NCI-H345 treated with DMSO at 0.1 percent for 48 hours (cell line): ENCODE data around the gene CAP2.
"Not testable (repeated sequence)": the region's sequence is repeated elsewhere in the genome, so short reads cannot be mapped to it uniquely, and the experiment has no call there.

Experiments
- DNase-seq: peaks from one replicate; lab custom pipeline; 2025; ENCODE audit not compliant: unreplicated experiment; lab: John Stamatoyannopoulos, UW

CAP2 gene

DNA sequence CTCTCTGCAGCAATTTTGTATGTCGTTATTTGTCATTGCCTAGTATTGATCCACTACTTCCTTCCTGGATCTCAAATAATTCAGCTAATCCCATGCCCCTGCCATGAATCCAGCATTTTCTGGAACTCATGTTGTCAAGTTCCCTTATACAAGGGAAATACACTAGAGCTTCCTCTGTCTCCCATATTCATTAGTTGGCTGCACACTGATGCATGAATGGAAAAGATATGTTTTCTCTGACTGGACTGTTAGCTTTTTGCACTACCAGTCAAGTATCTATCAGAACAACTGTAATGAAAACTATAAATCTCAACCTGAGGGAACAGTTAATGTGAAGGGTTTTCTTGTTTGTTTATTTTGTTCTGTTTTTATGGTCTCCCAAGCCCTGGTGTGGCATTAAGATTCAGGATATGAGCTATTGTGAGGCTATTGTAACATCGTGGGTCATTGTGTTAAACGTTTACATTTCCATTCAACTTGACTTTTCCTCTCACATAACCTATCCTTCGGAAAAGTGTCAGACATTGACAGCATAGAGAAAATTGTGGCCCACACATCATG lies 104.2 kb downstream of the CAP2 start:
- no peak for DNase-seq

DNA sequence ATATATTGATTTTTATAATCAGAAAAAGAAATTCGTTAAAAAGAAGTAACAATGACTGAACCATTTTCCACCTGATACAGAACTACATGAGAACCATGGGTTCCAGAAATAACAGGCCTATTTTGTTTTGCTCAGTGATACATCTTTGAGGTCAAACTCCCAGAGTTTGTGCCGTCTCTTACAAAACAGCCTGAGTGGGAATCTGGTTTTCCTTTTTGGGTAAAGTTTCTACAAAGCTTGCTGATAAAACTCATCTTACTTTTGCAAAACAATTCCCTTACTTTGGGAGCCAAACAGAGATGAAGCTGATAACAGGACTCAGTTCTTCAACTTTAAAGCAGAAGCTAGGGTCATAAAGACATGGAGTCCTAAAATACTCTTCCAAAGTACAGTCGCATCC lies 108.0 kb downstream of the CAP2 start:
- DNase-seq: no peak

DNA sequence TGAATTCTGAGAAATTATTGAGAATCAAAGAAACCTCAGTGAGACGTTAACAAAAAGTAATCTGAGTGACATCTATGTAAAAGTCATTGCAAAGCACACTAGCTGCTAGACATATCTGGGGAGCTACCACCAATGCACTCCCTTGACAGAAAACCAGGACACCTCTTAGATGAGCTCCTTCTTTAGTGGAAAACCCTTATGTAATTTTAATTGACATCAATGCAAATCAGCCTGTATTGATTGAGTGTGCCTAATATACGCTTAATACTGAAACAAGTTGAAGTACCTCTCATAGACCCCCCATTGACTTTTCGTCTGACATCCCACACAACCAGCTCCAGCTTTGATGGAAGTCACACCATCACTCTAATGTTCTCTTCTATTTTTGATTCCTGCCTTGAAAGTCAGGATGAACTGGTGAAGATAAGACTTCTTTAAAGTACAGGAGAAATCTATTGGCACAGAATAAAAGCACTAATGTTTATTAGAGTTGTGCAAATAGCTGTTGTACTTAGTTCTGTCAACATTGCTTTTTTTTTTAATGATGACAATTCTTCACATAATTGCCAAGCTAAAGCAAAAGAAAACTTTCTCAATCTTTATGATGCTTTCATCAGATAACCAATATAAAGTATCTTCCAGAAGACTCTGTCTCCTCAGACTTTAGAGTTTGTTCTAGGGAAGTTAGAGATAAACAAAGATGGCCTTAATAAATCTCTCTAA lies 108.7 kb downstream of the CAP2 start:
- DNase-seq: no peak

DNA sequence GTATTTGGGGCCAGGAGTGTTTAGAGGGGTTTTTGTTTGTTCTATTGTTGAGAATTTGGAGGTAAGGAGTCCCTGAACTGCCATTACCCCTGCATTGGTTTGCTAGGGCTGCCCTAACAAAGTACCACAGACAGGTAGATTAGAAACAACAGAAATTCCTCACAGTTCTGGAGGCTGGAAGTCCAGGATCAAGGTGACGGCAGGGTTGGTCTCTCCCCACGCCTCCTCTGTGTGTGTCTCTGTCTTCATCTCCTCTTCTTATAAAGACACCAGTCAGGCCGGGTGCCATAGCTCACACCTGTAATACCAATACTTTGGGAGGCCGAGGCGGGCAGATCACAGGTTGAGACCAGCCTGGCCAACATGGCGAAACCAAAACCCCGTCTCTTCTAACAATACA lies 109.7 kb downstream of the CAP2 start:
- no peak for DNase-seq

DNA sequence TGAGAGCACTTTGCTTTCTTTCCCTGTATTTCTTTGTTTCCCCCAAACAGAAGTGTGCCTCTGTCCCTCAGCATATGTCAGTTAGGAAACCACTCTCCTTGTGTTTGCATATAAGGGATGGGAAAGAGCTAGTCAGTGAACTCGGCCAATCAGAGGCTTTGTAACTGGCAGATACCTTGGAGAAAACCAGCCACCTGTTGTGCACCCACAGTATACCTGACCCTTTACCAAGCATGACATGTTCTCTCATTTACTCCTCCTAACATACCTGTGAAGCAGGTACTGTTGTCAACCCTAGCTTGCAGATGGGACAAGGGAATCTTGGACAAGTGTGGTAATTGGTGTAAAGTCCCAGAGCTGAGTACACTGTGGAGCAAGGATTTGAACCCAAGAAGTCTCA lies 110.6 kb downstream of the CAP2 start:
- DNase-seq: no peak

DNA sequence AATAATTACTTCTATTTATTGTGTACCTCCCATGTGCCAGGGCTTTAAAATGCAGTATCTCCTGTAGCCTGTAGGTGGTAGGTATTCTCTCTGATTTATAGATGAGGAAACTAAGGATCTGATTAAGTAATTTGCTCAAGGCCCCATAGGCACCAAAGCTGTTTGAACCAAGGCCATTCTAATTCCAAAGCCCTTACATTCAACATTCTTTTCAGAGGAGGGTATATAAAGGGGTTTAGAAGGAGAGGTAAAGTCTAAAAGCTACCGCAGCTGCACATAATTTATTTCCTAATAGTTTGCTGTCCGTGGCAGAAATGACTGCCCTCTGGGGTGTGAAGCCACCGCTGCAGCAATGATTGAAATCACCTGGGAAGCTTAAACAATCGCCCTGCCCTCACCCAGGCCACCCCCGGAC lies 111.7 kb downstream of the CAP2 start:
- no peak for DNase-seq

DNA sequence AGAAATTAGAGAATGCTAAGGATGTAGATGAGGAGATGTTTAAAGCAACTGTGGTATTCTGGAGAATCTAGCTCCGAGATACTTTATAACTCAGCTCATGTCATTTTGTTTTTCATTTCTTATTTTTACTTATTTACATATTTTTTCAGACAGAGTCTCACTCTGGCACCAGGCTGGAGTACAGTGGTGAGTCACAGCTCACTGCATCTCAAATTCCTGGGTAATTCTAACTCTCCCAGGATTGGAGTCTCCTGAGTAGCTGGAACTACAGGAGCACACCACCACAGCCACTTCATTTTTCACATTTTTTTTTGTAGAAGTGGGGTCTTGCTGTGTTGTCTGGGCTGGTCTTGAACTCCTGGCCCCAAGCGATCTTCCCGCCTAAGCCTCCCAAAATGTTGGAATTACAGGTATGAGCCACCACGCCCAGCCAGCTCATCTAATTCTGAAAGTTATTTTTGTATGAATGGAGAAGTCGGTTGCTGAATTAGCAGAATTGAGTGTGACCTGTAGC lies 112.4 kb downstream of the CAP2 start:
- DNase-seq: no peak

DNA sequence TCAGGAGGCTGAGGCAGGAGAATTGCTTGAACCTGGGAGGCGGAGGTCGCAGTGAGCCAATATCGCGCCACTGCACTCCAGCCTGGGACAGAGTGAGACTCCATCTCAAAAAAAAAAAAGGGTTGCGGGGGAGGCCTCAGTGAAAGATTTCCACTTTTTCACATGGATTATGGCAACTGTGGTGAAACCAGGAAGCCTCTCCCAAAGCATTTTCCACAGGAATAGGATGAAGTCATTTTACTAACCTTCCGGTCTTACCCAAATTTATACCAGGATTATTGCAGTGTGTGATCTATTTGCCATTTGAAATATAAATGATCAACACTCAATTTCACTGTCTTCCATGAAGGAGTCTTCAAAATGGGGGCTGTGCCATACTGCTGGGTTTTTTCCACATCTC lies 113.1 kb downstream of the CAP2 start:
- DNase-seq: no peak

DNA sequence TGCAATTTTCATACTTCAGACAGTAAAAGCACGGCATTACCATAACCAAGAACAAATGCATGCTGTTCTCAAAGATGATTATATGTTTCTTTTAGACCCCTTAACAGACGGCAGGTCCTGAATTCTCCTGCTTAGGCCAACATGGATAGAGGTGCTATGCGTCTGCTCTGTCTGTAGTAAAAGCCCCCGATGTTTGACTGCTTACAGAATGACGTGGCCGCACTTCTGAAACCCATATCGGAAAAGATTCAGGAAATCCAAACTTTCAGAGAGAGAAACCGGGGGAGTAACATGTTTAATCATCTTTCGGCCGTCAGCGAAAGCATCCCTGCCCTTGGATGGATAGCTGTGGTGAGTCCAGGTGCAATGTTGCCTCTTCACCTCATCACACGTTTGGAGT lies 113.6 kb downstream of the CAP2 start:
- no peak for DNase-seq

DNA sequence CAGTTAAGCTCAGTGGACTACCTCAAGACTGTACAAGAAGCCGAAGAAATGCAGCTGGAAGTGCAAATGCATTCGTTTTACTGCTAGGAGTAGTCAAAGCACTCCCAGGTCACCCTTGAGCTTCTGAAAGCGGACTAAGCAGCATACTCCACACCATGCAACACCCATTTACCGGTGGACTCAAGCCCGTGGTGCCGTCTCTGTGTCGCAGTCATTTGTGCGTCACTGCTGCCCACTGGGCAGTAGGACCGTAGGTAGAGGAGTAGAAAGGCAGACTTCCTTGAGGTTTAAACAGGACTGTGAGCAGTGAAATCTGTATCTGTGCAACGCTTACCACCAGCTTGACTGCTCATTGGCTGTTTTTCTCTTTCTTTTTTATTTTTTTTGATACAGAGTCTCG lies 117.7 kb downstream of the CAP2 start:
- no peak for DNase-seq

DNA sequence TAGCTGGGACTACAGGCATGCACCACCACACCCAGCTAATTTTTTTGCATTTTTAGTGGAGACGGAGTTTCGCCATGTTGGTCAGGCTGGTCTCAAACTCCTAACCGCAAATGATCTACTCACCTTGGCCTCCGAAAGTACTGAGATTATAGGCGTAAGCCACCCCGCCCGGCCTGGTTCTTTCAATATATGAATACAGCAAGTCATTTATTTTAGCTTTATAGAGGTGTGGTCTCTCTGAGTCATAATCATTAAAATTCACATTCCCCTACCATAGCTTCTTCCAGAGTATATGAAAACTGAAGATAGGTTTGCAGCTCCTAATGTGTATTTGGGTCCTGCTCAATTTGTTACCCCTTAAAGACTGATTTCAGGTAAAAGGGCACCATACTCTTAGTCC lies 118.2 kb downstream of the CAP2 start:
- DNase-seq: no peak

DNA sequence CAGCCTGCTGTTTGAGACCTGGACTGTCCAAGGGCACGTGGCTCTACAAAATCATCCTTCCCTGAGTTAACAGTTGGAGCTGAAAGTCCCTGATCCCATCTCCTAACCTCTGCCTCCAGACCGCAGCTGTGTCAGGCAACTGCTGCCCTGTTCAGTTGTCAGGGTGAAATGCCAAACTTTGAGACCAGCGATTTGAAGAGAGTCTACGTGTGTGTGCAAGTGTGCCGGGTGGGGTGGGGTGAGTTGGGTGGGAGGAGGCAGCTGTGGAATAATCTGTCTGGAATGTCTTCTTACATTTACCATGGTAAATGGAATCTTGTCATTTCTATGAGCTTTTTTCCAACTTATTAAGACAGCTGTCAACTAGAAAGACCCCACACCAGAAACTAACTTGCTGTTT lies 125.7 kb downstream of the CAP2 start:
- no peak for DNase-seq

DNA sequence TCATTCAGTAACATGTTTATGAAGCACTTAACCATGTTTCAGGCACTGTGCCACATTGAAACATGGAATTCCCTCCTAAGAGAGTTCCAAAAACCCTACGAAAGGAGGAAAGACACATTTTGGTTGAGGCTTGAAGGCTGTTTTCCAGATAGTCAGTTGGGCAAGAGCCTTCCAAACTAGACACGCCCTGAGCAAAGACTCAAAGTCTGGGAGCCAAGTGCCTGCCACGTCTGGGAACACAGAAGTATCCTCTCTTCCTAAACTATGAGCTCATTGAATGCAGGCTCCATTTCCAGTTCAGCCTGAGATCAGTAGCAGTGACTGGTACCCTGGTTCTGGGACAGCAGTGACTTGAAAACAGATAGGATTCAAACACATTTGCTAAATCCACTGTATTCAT lies 132.2 kb downstream of the CAP2 start:
- DNase-seq: no peak

DNA sequence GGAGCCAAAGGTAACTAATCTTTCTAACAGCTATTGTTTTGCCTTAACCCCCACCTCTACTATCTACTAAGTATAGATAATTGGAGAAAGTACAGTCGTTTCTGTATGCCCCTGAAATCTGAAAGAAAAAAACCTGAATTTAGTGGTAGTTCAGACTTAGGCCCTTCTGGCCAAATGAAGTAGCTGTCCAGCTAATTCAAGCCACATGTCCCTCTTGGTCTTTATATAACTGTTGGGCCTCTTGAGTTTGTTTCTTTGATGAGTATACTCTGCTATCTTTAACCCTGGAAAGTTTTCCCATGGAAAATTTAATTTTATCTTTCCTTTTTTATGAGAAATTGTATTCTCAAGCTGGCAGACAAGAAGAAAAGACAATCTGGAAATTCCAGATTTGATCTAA lies 133.7 kb downstream of the CAP2 start:
- no peak for DNase-seq

DNA sequence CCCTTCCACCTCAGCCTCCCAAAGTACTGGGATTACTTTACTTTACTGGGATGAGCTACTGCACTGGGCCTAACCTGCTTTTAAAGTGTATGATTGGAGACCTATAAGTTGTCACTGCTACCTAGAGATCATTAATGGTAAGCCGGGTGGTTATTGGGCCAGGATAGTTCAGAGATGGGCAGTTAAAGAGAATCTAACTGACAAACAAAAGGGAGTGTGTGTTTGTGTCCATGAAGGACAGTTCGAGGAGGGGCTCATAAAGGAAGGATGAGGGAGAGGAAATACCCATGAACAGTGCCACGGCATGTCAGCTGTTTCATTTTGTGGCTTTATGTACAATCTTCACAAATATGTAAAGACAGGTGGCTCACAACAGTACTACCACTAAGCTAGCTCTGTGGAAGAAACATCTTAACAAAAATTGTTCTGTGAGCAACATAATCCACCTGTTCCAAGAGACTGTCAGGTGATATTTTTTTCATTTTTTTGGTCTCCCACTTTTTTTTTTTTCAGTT lies 137.0 kb downstream of the CAP2 start:
- DNase-seq: no peak

DNA sequence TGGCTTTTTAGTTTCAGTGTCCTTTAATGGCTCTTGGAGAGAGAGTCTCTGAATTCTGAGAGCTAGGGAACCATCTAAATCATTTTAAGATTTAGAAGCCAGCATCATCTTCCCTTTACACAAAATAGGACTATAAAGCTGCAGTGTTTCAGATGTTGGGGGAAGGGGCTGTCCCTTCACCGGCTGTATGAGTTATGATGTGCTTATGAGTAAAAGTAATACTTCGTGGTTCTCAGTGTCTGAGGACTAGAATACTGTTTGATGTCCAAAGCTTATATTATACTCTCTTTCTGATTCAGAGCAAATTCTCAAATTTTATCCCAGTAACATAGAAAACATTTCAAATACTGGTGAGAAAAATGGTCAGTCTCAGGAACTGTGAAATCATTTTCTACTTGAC lies 143.2 kb downstream of the CAP2 start:
- no peak for DNase-seq

DNA sequence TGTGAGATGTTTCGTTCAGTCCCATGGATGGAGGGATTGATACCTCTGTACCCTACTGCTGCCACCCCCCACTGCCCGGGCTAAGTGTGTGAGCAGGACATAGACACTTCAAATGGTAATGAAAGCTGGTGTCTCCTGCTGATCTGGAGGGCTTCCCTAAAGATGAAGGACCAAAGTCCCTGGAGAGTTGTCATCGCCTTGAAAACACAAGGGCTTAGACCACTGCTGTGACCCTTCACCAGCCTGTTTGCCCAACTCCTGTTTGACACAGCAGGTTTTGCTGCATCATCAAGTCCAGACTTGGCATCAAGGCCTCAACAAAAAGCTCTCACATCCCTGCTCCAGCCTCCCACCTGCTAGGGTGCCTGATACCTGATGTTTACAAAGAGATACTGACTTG lies 148.8 kb downstream of the CAP2 start:
- DNase-seq: peak; percentile 96

DNA sequence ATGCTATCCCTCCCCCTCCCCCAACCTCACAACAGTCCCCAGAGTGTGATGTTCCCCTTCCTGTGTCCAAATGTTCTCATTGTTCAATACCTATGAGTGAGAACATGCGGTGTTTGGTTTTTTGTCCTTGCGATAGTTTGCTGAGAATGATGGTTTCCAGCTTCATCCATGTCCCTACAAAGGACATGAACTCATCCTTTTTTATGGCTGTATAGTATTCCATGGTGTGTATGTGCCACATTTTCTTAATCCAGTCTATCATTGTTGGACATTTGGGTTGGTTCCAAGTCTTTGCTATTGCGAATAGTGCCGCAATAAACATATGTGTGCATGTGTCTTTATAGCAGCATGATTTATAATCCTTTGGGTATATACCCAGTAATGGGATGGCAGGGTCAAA lies 152.3 kb downstream of the CAP2 start:
- not testable (repeated sequence) for DNase-seq

DNA sequence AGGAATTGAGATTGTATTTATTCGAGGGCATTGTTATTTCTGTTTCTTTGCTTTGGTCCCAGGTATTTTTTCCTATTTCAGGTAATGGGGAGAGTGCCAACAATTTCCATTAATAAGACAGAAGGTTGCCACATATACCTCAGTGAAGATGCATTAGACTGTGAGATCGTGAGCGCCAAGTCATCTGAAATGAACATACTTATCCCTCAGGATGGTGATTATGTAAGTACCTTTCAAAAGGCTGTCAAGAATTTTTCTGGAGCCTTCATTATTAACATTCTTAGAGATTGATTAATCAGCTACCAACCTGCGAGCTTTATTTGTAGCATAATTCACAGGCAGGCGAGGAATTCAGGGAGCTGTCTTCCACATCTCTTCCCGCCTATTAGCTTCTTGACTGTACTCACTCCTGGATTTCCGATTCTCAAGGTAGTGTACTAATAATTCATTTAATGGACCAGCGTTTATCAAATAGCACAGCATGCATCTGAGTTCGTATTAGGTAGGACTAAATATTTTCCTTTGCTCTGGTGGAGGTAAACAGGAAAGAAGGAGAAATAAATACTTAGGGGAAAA lies 158.1 kb downstream of the CAP2 start:
- no peak for DNase-seq

DNA sequence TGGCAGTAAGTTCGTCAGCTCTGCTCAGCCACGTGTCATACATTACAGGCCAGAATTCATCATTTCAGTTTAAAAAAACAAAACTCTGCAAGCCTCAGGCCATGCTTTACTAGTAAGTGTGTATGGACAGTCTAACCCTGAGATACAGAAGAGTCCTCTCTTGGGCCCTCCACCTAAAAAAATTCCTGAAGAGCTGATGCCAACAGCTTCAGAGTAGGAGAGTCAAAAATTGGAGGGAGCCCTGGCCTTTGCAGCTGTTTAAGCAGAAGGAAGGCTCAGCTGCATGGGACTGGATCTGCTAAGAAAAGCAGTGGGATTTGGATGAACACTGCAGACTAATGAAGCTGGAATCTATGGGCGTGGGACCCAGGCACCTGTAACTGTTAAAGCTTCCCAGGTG lies 159.5 kb downstream of the CAP2 start:
- DNase-seq: no peak

DNA sequence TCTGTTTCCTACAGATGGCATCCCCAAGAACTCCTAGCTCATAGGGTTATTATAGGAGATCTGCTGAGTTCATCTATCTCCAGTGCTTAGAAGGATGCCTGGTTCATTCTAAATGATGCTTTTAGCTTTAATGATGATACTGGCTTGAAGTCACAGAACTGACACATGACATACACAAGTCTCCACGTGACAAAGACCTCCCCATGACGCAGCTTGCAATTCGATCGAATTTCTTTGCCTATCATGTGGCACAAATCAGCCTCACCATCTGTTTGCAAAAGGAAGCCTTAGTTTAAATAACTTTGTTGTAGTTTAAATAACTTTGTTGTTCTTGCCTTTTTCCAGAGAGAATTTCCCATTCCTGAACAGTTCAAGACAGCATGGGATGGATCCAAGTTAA lies 162.6 kb downstream of the CAP2 start:
- no peak for DNase-seq

DNA sequence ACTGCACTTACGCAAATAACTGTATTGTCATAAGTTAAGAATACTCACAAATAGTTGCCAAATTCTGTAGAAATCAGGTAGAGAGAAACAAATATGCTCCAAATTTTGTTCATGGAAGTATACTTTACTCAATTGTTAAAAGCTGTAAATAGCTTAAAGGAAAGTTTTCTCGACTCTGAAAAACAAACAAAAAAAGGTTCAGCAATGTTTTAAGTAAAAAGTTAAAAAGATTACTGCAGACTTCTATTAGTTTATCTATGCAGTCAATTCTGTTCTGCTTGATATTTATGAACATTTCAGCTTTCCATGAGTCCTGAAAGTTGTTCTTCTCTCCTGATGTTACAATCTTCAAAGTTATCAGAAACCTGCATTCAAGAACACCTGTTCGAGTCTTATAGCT lies 169.2 kb downstream of the CAP2 start:
- DNase-seq: no peak
